Ectodermal cell (in vitro differentiated cells): ENCODE results near the gene PRAC2.

Source experiments
- H3K27ac ChIP-seq: 2 replicates; pipeline ENCODE4 v1.7.0; 2013; ENCODE audit warnings: mild to moderate bottlenecking, low read depth, low read length; ENCODE audit not compliant: insufficient read depth, poor library complexity, severe bottlenecking
- H3K27me3 ChIP-seq: 2 replicates; pipeline ENCODE4 v1.7.0; 2013; ENCODE audit warnings: mild to moderate bottlenecking, low read length; ENCODE audit not compliant: insufficient read depth, control insufficient read depth, poor library complexity, severe bottlenecking
- H3K36me3 ChIP-seq: one replicate; pipeline ENCODE4 v1.7.0; 2013; ENCODE audit warnings: low read length; ENCODE audit not compliant: control insufficient read depth, insufficient read depth
- H3K4me1 ChIP-seq: one replicate; pipeline ENCODE4 v1.7.0; 2013; ENCODE audit warnings: low read length; ENCODE audit not compliant: control insufficient read depth, insufficient read depth
- H3K4me3 ChIP-seq: 2 replicates; pipeline ENCODE4 v1.7.0; 2013; ENCODE audit warnings: low read depth, low read length, control low read depth; ENCODE audit not compliant: insufficient read depth
- H3K9me3 ChIP-seq: 2 replicates; pipeline ENCODE4 v1.7.0; 2013; ENCODE audit warnings: mild to moderate bottlenecking, low read length, moderate library complexity; ENCODE audit not compliant: control insufficient read depth
- WGBS, 2 experiments: methylation state at CpG; one replicate each; pipeline ENCODE4 v1.1.7; 2013; ENCODE audit warnings: missing lambda C conversion rate in 2 of 2; 5-methylcytosine and 5-hydroxymethylcytosine counted together

The PRAC2 gene

GRCh38 chr17:48735062-48735351 lies 12.0 kb downstream of the PRAC2 start:
- Histone ChIP-seq H3K27ac (no peak overlapping the region), H3K27me3 (peaks cover 100% of the 10 kb centered on the region), H3K4me3 (no peak overlapping the region), H3K9me3 (no peaks in the 10 kb centered on the region), H3K36me3 (no peaks in the 10 kb centered on the region), H3K4me1 (no peaks in the 10 kb centered on the region)
- WGBS, 2 experiments, result 12 to 17% methylated on average over 7 of the region's 7 CpGs

- WGBS, 2 experiments, result 73 to 80% methylated on average over 4 of the region's 4 CpGs
Observed at GRCh38 chr17:48737330-48738043, 14.5 kb downstream of the PRAC2 start.

GRCh38 chr17:48738424-48738802 lies 15.4 kb downstream of the PRAC2 start:
- Histone ChIP-seq H3K36me3 (no peaks in the 10 kb centered on the region), H3K9me3 (no peaks in the 10 kb centered on the region), H3K27ac (no peak overlapping the region), H3K27me3 (peaks cover 100% of the 10 kb centered on the region), H3K4me3 (no peak overlapping the region), H3K4me1 (no peaks in the 10 kb centered on the region)
- 4 to 5% methylated on average over 11 of the region's 11 CpGs for WGBS, 2 experiments

More at GRCh38 chr17:48737330-48738043, 14.5 kb downstream of the PRAC2 start:
- Histone ChIP-seq H3K27me3 (peaks cover 100% of the 10 kb centered on the region), H3K36me3 (no peaks in the 10 kb centered on the region), H3K9me3 (no peaks in the 10 kb centered on the region), H3K4me3 (no peak overlapping the region), H3K27ac (no peak overlapping the region), H3K4me1 (no peaks in the 10 kb centered on the region)

- Histone ChIP-seq H3K4me3 (no peak overlapping the region), H3K4me1 (no peaks in the 10 kb centered on the region), H3K36me3 (no peaks in the 10 kb centered on the region), H3K9me3 (no peaks in the 10 kb centered on the region), H3K27ac (no peak overlapping the region), H3K27me3 (peaks cover 100% of the 10 kb centered on the region)
- WGBS, 2 experiments, result 3% methylated on average over 37 of the region's 37 CpGs
Observed at GRCh38 chr17:48738803-48739526, 16.0 kb downstream of the PRAC2 start.

GRCh38 chr17:48740537-48740936 lies 17.6 kb downstream of the PRAC2 start:
- Histone ChIP-seq H3K27me3 (peaks cover 100% of the 10 kb centered on the region), H3K4me1 (no peaks in the 10 kb centered on the region), H3K27ac (no peak overlapping the region), H3K4me3 (no peak overlapping the region), H3K36me3 (no peaks in the 10 kb centered on the region), H3K9me3 (no peaks in the 10 kb centered on the region)

- peaks cover 100% of the 10 kb centered on the region for H3K27me3 ChIP-seq
- no peak overlapping the region for H3K27ac ChIP-seq
- H3K4me1 ChIP-seq, result peaks cover 4% of the 10 kb centered on the region
- H3K9me3 ChIP-seq, result no peaks in the 10 kb centered on the region
- no peaks in the 10 kb centered on the region for H3K36me3 ChIP-seq
- no peak overlapping the region for H3K4me3 ChIP-seq
- WGBS, 2 experiments, result 30 to 37% methylated on average over 9 to 12 of the region's 12 CpGs
Observed at GRCh38 chr17:48745381-48746275, 22.6 kb downstream of the PRAC2 start.

GRCh38 chr17:48746916-48747444 lies 24.0 kb downstream of the PRAC2 start:
- Histone ChIP-seq H3K4me3 (no peak overlapping the region), H3K36me3 (no peaks in the 10 kb centered on the region), H3K9me3 (no peaks in the 10 kb centered on the region), H3K27ac (no peak overlapping the region), H3K4me1 (peaks cover 4% of the 10 kb centered on the region), H3K27me3 (peaks cover 100% of the 10 kb centered on the region)
- WGBS, 2 experiments, result 2 to 4% methylated on average over 21 of the region's 21 CpGs

GRCh38 chr17:48747445-48748363 lies 24.7 kb downstream of the PRAC2 start:
- WGBS, 2 experiments, result 4 to 6% methylated on average over 52 to 53 of the region's 53 CpGs
- Histone ChIP-seq H3K27me3 (peaks cover 100% of the 10 kb centered on the region), H3K27ac (no peak overlapping the region), H3K9me3 (no peaks in the 10 kb centered on the region), H3K4me1 (peaks cover 4% of the 10 kb centered on the region), H3K36me3 (no peaks in the 10 kb centered on the region), H3K4me3 (no peak overlapping the region)

GRCh38 chr17:48748718-48749566 lies 26.0 kb downstream of the PRAC2 start:
- H3K9me3 ChIP-seq, result no peaks in the 10 kb centered on the region
- H3K4me3 ChIP-seq, result no peak overlapping the region
- H3K4me1 ChIP-seq, result peaks cover 4% of the 10 kb centered on the region
- no peaks in the 10 kb centered on the region for H3K36me3 ChIP-seq
- no peak overlapping the region for H3K27ac ChIP-seq
- H3K27me3 ChIP-seq, result peaks cover 100% of the 10 kb centered on the region
- 37 to 39% methylated on average over 11 to 12 of the region's 16 CpGs for WGBS, 2 experiments
